ENCODE results near the gene CCN5.
"Not testable (repeated sequence)": the region's sequence is repeated elsewhere in the genome, so short reads cannot be mapped to it uniquely, and the experiment has no call there.

The CCN5 gene

GRCh38 chr20:44714701-44715498 is at the start of gene CCN5:
CCN5 (plus strand) TSS chr20:44715369; CDS start chr20:44715391, 22 bp downstream.
- Histone ChIP-seq H3K27me3 (no peaks in the 10 kb centered on the region), H3K9me3 (no peaks in the 10 kb centered on the region), H3K4me1 (ENCODE audit: control insufficient read depth in 1 of 2, insufficient read depth in 1 of 2, low read depth in 1 of 2, low read length in 1 of 2) (no peaks in the 10 kb centered on the region), H3K27ac (no peak within 1 kb of the TSS), H3K36me3 (no peaks in the 10 kb centered on the region), H3K4me3 (ENCODE audit: low read depth in 1 of 2, low read length in 1 of 2) (no peak within 1 kb of the TSS)
- no peak for TF ChIP-seq CTCF (IDR thresholded peaks at IDR 0.05)

- no peak for TF ChIP-seq CTCF (IDR thresholded peaks at IDR 0.05)
- no peak overlapping the region for H3K4me3 ChIP-seq (ENCODE audit: low read depth in 1 of 2, low read length in 1 of 2)
- H3K27ac ChIP-seq: no peak overlapping the region
- no peaks in the 10 kb centered on the region for H3K36me3 ChIP-seq
- no peaks in the 10 kb centered on the region for H3K9me3 ChIP-seq
- no peaks in the 10 kb centered on the region for H3K27me3 ChIP-seq
- peaks cover 0 to 6% of the 10 kb centered on the region in 2 experiments for H3K4me1 ChIP-seq (ENCODE audit: control insufficient read depth in 1 of 2, insufficient read depth in 1 of 2, low read depth in 1 of 2, low read length in 1 of 2)
Observed at GRCh38 chr20:44666066-44666465, 49.1 kb upstream of the CCN5 start.

- H3K4me1 ChIP-seq (ENCODE audit: control insufficient read depth in 1 of 2, insufficient read depth in 1 of 2, low read depth in 1 of 2, low read length in 1 of 2); H3K27ac ChIP-seq; H3K4me3 ChIP-seq (ENCODE audit: low read depth in 1 of 2, low read length in 1 of 2); H3K27me3 ChIP-seq; H3K9me3 ChIP-seq; H3K36me3 ChIP-seq: not testable (repeated sequence)
Observed at GRCh38 chr20:44670851-44671250, 44.3 kb upstream of the CCN5 start.

- not testable (repeated sequence) for H3K4me1 ChIP-seq (ENCODE audit: control insufficient read depth in 1 of 2, insufficient read depth in 1 of 2, low read depth in 1 of 2, low read length in 1 of 2); H3K9me3 ChIP-seq; H3K36me3 ChIP-seq; H3K4me3 ChIP-seq (ENCODE audit: low read depth in 1 of 2, low read length in 1 of 2); H3K27ac ChIP-seq; H3K27me3 ChIP-seq
Observed at GRCh38 chr20:44671541-44671940, 43.6 kb upstream of the CCN5 start.

- not testable (repeated sequence) for H3K9me3 ChIP-seq; H3K4me3 ChIP-seq (ENCODE audit: low read depth in 1 of 2, low read length in 1 of 2); H3K27ac ChIP-seq; H3K4me1 ChIP-seq (ENCODE audit: control insufficient read depth in 1 of 2, insufficient read depth in 1 of 2, low read depth in 1 of 2, low read length in 1 of 2); H3K36me3 ChIP-seq; H3K27me3 ChIP-seq
Observed at GRCh38 chr20:44672318-44672902, 42.8 kb upstream of the CCN5 start.

GRCh38 chr20:44678242-44678641 is 36.9 kb upstream of the CCN5 start:
- no peaks in the 10 kb centered on the region for H3K9me3 ChIP-seq
- H3K36me3 ChIP-seq: no peaks in the 10 kb centered on the region
- H3K4me1 ChIP-seq (ENCODE audit: control insufficient read depth in 1 of 2, insufficient read depth in 1 of 2, low read depth in 1 of 2, low read length in 1 of 2): no peaks in the 10 kb centered on the region
- no peak overlapping the region for H3K4me3 ChIP-seq (ENCODE audit: low read depth in 1 of 2, low read length in 1 of 2)
- no peaks in the 10 kb centered on the region for H3K27me3 ChIP-seq
- TF ChIP-seq CTCF (IDR thresholded peaks at IDR 0.05): no peak
- H3K27ac ChIP-seq: no peak overlapping the region

- H3K27me3 ChIP-seq: no peaks in the 10 kb centered on the region
- no peak overlapping the region for H3K4me3 ChIP-seq (ENCODE audit: low read depth in 1 of 2, low read length in 1 of 2)
- no peaks in the 10 kb centered on the region for H3K36me3 ChIP-seq
- no peak overlapping the region for H3K27ac ChIP-seq
- no peaks in the 10 kb centered on the region for H3K9me3 ChIP-seq
- H3K4me1 ChIP-seq (ENCODE audit: control insufficient read depth in 1 of 2, insufficient read depth in 1 of 2, low read depth in 1 of 2, low read length in 1 of 2): peaks cover 0 to 8% of the 10 kb centered on the region in 2 experiments
- no peak for TF ChIP-seq CTCF (IDR thresholded peaks at IDR 0.05)
Observed at GRCh38 chr20:44678990-44679611, 36.1 kb upstream of the CCN5 start.

Measured in neutrophil (primary cell).